C4-2B (cell line): Measurements from ENCODE around the gene CAMK4.

Experiments used
- H3K27ac ChIP-seq: fragments of 450-650 bp; 2 replicates; pipeline ENCODE4 v1.5.1; 2017
- CTCF ChIP-seq: fragments of 450-650 bp; conservative IDR thresholded peaks from 2 replicates; pipeline ENCODE4 v1.5.1; 2017; ENCODE audit warnings: mild to moderate bottlenecking
- ZFX ChIP-seq: fragments of 450-650 bp; IDR thresholded peaks from 2 replicates; pipeline ENCODE4 v1.6.1; 2017

CAMK4 gene

DNA sequence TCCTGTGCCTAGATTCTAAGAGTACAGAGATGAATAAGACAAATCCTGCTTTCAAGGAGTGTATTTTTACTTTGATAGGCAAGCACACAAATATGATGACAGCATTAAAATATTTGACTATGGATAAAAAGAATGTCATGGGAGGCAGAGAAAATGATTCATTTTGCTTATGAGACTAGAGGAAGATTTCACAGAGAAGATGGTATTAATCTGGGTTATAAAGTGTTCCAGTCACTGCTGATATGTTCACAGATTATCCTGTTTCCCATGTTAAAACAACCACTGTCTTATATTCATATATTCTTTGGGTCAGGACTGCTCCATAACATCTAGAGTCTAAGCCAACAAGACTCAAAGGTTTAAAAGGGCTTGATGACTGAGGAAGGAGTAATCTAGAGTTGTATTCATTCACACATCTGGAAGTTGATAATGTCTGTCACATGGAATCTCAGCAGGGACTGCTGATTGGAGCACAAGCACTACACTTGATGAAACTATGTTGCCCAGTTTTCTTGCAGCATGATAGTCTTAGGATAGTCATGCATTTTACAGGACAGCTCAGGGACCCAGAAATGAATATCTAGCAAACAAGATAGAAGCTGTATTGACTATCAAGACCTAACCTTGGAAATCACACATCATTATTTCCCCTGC lies 208.8 kb downstream of the CAMK4 start:
- TF ChIP-seq ZFX (no peak), CTCF (no peak)
- H3K27ac ChIP-seq: no peak overlapping the region

GRCh38 chr5:111434800-111435199 lies 210.6 kb downstream of the CAMK4 start:
- TF ChIP-seq ZFX (no peak), CTCF (no peak)
- H3K27ac ChIP-seq: no peak overlapping the region

- no peak for TF ChIP-seq CTCF
- no peak for TF ChIP-seq ZFX
- no peak overlapping the region for H3K27ac ChIP-seq
These were observed 215.4 kb downstream of the CAMK4 start for GRCh38 chr5:111439473-111440075.

DNA sequence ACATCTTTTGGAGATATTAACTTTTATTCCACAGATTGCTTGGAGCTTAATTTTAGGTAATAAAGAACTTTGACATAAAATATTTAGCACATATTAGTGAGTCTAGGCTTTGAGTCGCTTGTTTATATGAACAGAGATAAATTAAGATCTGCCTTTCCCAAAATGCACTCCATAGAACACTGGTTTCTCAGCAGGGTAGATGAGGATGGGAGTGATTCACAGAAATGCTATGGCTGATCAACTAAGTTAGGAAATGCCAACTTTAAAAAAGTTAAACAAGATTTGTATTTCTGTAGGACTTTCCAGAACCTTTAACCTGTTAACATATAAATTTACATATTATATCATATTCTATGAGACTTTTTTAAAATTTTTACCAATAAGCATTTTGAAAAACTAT lies 222.9 kb downstream of the CAMK4 start:
- no peak overlapping the region for H3K27ac ChIP-seq
- TF ChIP-seq ZFX: no peak
- no peak for TF ChIP-seq CTCF

GRCh38 chr5:111447822-111448221 lies 223.6 kb downstream of the CAMK4 start:
- TF ChIP-seq ZFX (no peak), CTCF (no peak)
- H3K27ac ChIP-seq: no peak overlapping the region

GRCh38 chr5:111453295-111453694 lies 229.1 kb downstream of the CAMK4 start:
- TF ChIP-seq ZFX (no peak), CTCF (no peak)
- H3K27ac ChIP-seq: no peak overlapping the region

- no peak overlapping the region for H3K27ac ChIP-seq
- TF ChIP-seq ZFX: no peak
- no peak for TF ChIP-seq CTCF
These were observed 229.6 kb downstream of the CAMK4 start for GRCh38 chr5:111453747-111454146.
